OCI-LY1 (cell line): ENCODE data around the gene LONRF2.

Source experiments
- H2AFZ ChIP-seq: fragments of 200-600 bp; sonication (generic), shearing (Covaris generic); 2 replicates; pipeline ENCODE4 v1.6.0; 2014; ENCODE audit warnings: antibody characterized with exemption, mild to moderate bottlenecking, low read length
- H3F3A ChIP-seq: fragments of 200-600 bp; sonication (generic), shearing (Covaris generic); 2 replicates; pipeline ENCODE4 v1.6.0; 2014; ENCODE audit warnings: mild to moderate bottlenecking, antibody characterized with exemption, low read length, moderate library complexity; ENCODE audit not compliant: insufficient read depth
- H3K27ac ChIP-seq: fragments of 200-600 bp; sonication (generic); 2 replicates; pipeline ENCODE4 v1.5.1; 2014; ENCODE audit warnings: low read length, mixed run types, mild to moderate bottlenecking, low read depth; ENCODE audit not compliant: poor library complexity, severe bottlenecking
- H3K27me3 ChIP-seq: fragments of 200-600 bp; sonication (generic); 2 replicates; pipeline ENCODE4 v1.6.0; 2014; ENCODE audit warnings: antibody characterized with exemption, mild to moderate bottlenecking, low read length, moderate library complexity; ENCODE audit not compliant: insufficient read depth
- H3K36me3 ChIP-seq: fragments of 200-600 bp; sonication (generic); 2 replicates; pipeline ENCODE4 v1.6.1; 2014; ENCODE audit warnings: mild to moderate bottlenecking, antibody characterized with exemption, low read length, moderate library complexity, mixed read lengths; ENCODE audit not compliant: insufficient read depth
- H3K4me1 ChIP-seq: fragments of 200-600 bp; sonication (generic); 2 replicates; pipeline ENCODE4 v1.5.1; 2014; ENCODE audit warnings: mild to moderate bottlenecking, low read length, moderate library complexity; ENCODE audit not compliant: insufficient read depth, severe bottlenecking
- H3K4me2 ChIP-seq: fragments of 200-600 bp; sonication (generic), shearing (Covaris generic); 2 replicates; pipeline ENCODE4 v1.6.1; 2014; ENCODE audit warnings: low read length
- H3K4me3 ChIP-seq: fragments of 200-600 bp; sonication (generic); 2 replicates; pipeline ENCODE4 v1.5.1; 2014; ENCODE audit warnings: low read length, low read depth, mild to moderate bottlenecking, mixed read lengths; ENCODE audit not compliant: poor library complexity, severe bottlenecking
- H3K79me2 ChIP-seq: fragments of 200-600 bp; shearing (Covaris generic); 2 replicates; pipeline ENCODE4 v1.6.1; 2016; ENCODE audit warnings: mixed run types, low read length, mixed read lengths; ENCODE audit not compliant: insufficient read depth
- H3K9ac ChIP-seq: fragments of 200-600 bp; sonication (generic), shearing (Covaris generic); 2 replicates; pipeline ENCODE4 v1.6.1; 2014; ENCODE audit warnings: mild to moderate bottlenecking, low read length, mixed read lengths
- H3K9me2 ChIP-seq: fragments of 200-600 bp; sonication (generic), shearing (Covaris generic); 2 replicates; pipeline ENCODE4 v1.6.1; 2014; ENCODE audit warnings: low read depth, mild to moderate bottlenecking, low read length, mixed read lengths
- H3K9me3 ChIP-seq: fragments of 200-600 bp; shearing (Covaris generic); 2 replicates; pipeline ENCODE4 v1.6.1; 2014; ENCODE audit warnings: low read length, mixed read lengths
- H4K20me1 ChIP-seq: fragments of 200-600 bp; sonication (generic), shearing (Covaris generic); 2 replicates; pipeline ENCODE4 v1.6.0; 2016; ENCODE audit warnings: mild to moderate bottlenecking, low read length; ENCODE audit not compliant: insufficient read depth
- CTCF ChIP-seq: fragments of 200-600 bp; sonication (generic), shearing (Covaris generic); IDR thresholded peaks from 2 replicates; pipeline ENCODE4 v1.5.1; 2017; ENCODE audit warnings: mild to moderate bottlenecking, antibody characterized with exemption, low read length, moderate library complexity, mixed read lengths
- EZH2 ChIP-seq: fragments of 200-600 bp; sonication (generic), shearing (Covaris generic); IDR thresholded peaks from 2 replicates; pipeline ENCODE4 v1.8.0; 2017; ENCODE audit warnings: borderline replicate concordance, mixed run types, mild to moderate bottlenecking, antibody characterized with exemption, low read length, moderate library complexity, mixed read lengths

The LONRF2 gene

GRCh38 chr2:100264121-100264520, 58.2 kb downstream of the LONRF2 start:
- Histone ChIP-seq H3K4me2 (no peak overlapping the region), H3K9me2 (no peaks in the 10 kb centered on the region), H2AFZ (no peak overlapping the region), H3K4me1 (peaks cover 19% of the 10 kb centered on the region), H3K9ac (no peak overlapping the region), H3K27me3 (no peaks in the 10 kb centered on the region; the same call in 1 of the 2 replicates), H3K9me3 (no peaks in the 10 kb centered on the region), H3K36me3 (no peaks in the 10 kb centered on the region), H4K20me1 (no peaks in the 10 kb centered on the region), H3K4me3 (no peak overlapping the region), H3K27ac (no peak overlapping the region), H3F3A (no peaks in the 10 kb centered on the region), H3K79me2 (no peaks in the 10 kb centered on the region)
- TF ChIP-seq EZH2, result no peak
- TF ChIP-seq CTCF, result no peak

- H4K20me1 ChIP-seq, result no peaks in the 10 kb centered on the region
- no peaks in the 10 kb centered on the region for H3K27me3 ChIP-seq
- H3K36me3 ChIP-seq, result no peaks in the 10 kb centered on the region
- no peak overlapping the region for H3K9ac ChIP-seq
- H3K9me3 ChIP-seq, result no peaks in the 10 kb centered on the region
- no peak overlapping the region for H3K4me3 ChIP-seq
- H3K4me2 ChIP-seq, result no peak overlapping the region
- H3K27ac ChIP-seq, result no peak overlapping the region
- TF ChIP-seq CTCF (peak; percentile 96), EZH2 (no peak)
- H3K79me2 ChIP-seq, result no peaks in the 10 kb centered on the region
- no peaks in the 10 kb centered on the region for H3K9me2 ChIP-seq
- H3F3A ChIP-seq, result no peaks in the 10 kb centered on the region
- peaks cover 19% of the 10 kb centered on the region for H3K4me1 ChIP-seq
- H2AFZ ChIP-seq, result no peak overlapping the region
These were observed 59.6 kb downstream of the LONRF2 start for GRCh38 chr2:100262555-100263320.

GRCh38 chr2:100262046-100262445, 60.3 kb downstream of the LONRF2 start:
- Histone ChIP-seq H3K27me3 (no peaks in the 10 kb centered on the region), H3K27ac (no peak overlapping the region), H3K9ac (no peak overlapping the region), H3K9me2 (no peaks in the 10 kb centered on the region), H3K9me3 (0 out of 2 replicates have a peak, but pooled peaks cover 5% of the 10 kb centered on the region), H3K4me1 (peaks cover 19% of the 10 kb centered on the region), H3K4me3 (no peak overlapping the region), H3F3A (no peaks in the 10 kb centered on the region), H3K4me2 (no peak overlapping the region), H2AFZ (no peak overlapping the region), H3K79me2 (no peaks in the 10 kb centered on the region), H3K36me3 (no peaks in the 10 kb centered on the region; the same call in 1 of the 2 replicates), H4K20me1 (no peaks in the 10 kb centered on the region)
- TF ChIP-seq CTCF (no peak), EZH2 (no peak)
